GM12873 (cell line): ENCODE data around the gene SPTBN4.

Experiments used
- TF ChIP-seq, protein P1 (sequence below): IDR thresholded peaks from 2 replicates; pipeline ENCODE4 v1.5.1; 2012; ENCODE audit warnings: low read depth, mild to moderate bottlenecking, moderate library complexity, low read length, control low read depth; ENCODE audit not compliant: insufficient read depth; ENCODE audit errors: missing control alignments

The SPTBN4 gene

DNA sequence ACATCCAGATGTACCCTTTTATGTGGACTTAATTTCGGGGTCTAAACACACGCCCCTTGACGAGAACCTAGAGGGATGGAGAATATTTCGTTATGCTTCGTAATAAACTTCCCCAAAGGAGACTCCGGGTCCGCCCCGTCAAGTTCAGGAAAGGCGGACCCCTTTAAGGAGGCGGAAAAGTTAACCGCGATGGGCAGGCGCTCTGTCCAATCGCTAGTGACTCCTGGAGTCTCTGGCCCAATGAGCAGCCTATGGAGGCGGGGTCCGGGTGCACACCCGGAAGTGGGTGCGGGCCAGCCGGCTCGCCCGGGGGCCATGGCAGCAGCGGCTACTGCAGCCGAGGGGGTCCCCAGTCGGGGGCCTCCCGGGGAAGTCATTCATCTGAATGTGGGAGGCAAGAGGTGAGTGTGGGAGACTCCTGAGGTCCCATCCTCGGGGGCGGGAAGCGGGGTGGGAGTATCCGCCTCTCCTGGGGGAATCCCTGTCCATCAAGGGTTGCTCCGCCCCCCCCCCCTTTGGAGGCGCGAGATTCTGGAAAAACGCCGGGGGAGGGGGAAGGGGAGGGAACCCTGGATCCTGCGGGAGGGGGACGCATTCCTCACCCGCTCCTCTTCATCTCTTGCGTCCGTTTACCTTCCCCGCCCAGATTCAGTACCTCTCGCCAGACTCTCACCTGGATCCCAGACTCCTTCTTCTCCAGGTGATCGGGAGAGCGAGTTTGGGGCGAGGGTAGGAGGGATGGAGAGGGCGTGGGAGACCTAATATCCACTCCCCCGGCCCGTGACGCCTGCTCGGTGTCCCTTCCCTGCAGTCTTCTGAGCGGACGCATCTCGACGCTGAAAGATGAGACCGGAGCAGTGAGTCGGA lies 110.0 kb downstream of the SPTBN4 start, which contains the start of gene SHKBP1:
SHKBP1 (plus strand) TSS at position 289 of the 867 bp plus-strand sequence; CDS start at position 316, 27 bp downstream.
- TF ChIP-seq, protein P1, sequence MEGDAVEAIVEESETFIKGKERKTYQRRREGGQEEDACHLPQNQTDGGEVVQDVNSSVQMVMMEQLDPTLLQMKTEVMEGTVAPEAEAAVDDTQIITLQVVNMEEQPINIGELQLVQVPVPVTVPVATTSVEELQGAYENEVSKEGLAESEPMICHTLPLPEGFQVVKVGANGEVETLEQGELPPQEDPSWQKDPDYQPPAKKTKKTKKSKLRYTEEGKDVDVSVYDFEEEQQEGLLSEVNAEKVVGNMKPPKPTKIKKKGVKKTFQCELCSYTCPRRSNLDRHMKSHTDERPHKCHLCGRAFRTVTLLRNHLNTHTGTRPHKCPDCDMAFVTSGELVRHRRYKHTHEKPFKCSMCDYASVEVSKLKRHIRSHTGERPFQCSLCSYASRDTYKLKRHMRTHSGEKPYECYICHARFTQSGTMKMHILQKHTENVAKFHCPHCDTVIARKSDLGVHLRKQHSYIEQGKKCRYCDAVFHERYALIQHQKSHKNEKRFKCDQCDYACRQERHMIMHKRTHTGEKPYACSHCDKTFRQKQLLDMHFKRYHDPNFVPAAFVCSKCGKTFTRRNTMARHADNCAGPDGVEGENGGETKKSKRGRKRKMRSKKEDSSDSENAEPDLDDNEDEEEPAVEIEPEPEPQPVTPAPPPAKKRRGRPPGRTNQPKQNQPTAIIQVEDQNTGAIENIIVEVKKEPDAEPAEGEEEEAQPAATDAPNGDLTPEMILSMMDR: no peak

DNA sequence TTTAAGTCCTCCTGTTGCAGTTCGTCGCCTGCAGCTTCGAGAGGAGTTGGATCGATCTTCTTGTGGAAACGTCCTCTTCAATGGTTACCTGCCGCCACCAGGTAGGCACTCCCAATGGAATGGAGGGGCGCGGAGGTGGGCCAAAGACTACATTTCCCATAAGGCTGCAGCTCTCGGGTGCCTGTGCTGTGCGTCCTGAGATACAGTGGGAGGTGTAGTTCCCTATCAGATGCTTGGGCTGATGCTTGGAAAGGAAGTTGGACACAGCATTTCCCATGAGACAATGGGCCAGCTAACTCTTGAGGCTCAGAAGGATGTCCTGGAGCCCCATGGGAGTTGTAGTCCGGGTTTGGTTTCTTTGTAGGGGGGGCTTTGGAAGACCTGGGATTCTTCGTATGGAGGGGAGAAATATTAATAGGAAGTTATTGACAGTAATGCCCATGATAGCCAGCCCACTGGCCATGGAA lies 111.7 kb downstream of the SPTBN4 start:
- TF ChIP-seq, protein P1: no peak

DNA sequence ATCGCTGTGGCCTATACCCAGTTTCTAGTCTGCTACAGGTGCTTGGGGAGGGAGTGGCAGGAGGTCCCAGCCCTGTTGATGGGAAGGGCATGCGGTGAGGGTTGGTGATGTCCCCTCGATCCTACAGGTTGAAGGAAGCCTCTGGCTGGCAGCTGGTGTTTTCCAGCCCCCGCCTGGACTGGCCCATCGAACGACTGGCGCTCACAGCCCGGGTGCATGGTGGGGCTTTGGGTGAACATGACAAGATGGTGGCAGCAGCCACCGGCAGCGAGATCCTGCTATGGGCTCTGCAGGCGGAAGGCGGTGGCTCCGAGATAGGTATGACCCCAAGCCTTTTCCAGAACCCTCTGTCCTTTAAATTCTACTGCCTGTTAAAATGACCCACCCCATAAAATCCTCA lies 113.8 kb downstream of the SPTBN4 start:
- TF ChIP-seq, protein P1: no peak

DNA sequence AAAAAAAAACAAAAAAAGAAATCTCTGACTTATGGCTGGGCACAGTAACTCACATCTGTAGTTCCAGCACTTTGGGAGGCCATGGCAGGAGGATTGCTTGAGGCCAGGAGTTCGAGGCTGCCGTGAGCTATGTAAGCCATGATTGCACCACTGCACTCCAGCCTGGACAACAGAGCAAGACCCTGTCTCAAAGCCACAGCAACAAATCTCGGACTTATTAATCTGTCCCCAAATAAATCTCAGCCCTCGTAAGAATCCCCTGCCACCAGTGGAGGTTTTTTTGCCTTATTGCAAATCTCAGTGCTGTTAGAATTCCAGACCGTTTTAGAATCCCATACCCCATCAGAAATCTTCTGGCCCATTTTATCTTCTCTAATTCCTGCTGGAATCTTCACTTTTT lies 114.7 kb downstream of the SPTBN4 start:
- TF ChIP-seq, protein P1: no peak

DNA sequence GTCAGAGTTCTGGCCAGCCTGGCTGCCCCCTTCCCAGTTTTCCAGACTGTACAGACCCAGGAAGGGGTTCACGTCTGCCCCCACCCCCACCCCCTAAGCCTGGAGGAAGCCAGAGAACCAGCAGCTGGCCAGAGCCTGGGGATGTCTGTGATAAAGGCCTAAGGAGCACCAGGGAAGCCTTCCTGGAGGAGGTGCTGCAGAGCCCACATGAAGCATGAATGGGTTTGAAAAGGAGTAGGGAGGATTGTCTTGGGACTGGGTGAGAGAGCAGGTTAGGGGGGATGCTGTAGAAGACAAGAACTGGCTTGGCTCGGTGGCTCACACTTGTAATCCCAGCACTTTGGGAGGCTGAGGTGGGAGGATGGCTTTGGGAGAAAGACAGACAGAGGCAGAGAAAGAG lies 115.7 kb downstream of the SPTBN4 start:
- TF ChIP-seq, protein P1: no peak

DNA sequence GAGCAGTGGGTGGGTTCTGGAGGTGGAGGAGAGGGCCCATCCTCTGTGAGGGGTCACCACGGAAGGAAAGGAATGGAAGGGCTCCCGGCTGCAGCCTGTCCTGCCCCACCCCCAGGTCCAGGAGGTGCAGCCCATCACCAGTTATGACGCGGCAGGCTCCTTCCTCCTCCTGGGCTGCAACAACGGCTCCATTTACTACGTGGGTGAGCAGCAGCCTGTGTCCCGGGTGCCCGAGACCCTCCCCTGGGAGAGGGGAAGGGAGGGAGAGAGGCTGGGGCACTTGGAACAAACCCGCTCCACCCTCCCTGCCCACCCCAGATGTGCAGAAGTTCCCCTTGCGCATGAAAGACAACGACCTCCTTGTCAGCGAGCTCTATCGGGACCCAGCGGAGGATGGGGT lies 116.5 kb downstream of the SPTBN4 start:
- TF ChIP-seq, protein P1: no peak

DNA sequence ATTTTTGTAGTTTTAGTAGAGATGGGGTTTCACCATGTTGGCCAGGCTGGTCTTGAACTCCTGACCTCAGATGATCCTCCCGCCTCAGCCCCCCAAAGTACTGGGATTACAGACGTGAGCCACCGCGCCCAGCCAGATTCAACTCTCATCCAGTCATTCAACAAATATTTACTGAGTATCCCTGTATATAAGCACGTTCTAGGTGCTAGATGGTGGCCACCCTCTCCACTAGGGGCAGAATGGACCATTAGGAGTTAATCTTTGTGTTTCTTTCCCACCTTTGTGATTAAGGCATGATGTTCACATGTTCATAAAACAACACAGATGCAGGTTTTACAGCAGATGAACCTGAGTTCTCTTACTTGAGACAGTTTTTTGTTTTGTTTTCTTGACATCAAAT lies 117.2 kb downstream of the SPTBN4 start:
- TF ChIP-seq, protein P1: peak; percentile 58
